Ascending aorta (tissue), 2 donors: ENCODE results near the gene DCC. TPM values are rescaled to one million over a fixed set of nuclear protein-coding genes. Genes with fewer than 3 reads are reported as not detected.

Experiments
- DNase-seq, 2 donors: peaks; one replicate each; pipeline ENCODE4 v3.0.0-alpha.2; 2019; ENCODE audit warnings: low spot score in 2 of 2
- H3K27ac ChIP-seq, 2 donors: fragments of 200-600 bp; sonication (generic); one replicate each; pipeline ENCODE4 v1.5.1; 2016 to 2017; ENCODE audit warnings: mild to moderate bottlenecking in 1 of 2
- H3K27me3 ChIP-seq: fragments of 200-600 bp; sonication (generic); one replicate; pipeline ENCODE4 v1.5.1; 2017
- H3K36me3 ChIP-seq, 2 donors: fragments of 200-600 bp; sonication (generic); one replicate each; pipeline ENCODE4 v1.5.1; 2016
- H3K4me1 ChIP-seq, 2 donors: fragments of 200-600 bp; sonication (generic); one replicate each; pipeline ENCODE4 v1.5.1; 2016 to 2017; ENCODE audit warnings: mild to moderate bottlenecking in 1 of 2
- H3K4me3 ChIP-seq, 2 donors: fragments of 200-600 bp; sonication (generic); one replicate each; pipeline ENCODE4 v1.5.1; 2016 to 2017; ENCODE audit warnings: mild to moderate bottlenecking in 1 of 2
- H3K9me3 ChIP-seq, 2 donors: fragments of 200-600 bp; sonication (generic); one replicate each; pipeline ENCODE4 v1.5.1; 2016
- CTCF ChIP-seq, 3 experiments: fragments of 200-600 bp in 2 of 3; fragments of 450-650 bp in 1 of 3; sonication (generic) in 2 of 3; IDR thresholded peaks; one replicate each; pipeline ENCODE4 v1.5.1; 2016 to 2019; ENCODE audit warnings: antibody characterized with exemption in 3 of 3, mild to moderate bottlenecking in 1 of 3, moderate library complexity in 1 of 3
- intact Hi-C: fragments of 100-400 bp; cut with DNase I; formaldehyde crosslinking; loops from one replicate; pipeline ENCODE4 v1.15.1; 2023
- total RNA-seq: library from RNA; depleted of rRNA; stranded (reverse); fragments of >200 nt; gene quantifications from one replicate; pipeline ENCODE4 v1.1.0, GENCODE V29; 2016

The DCC gene
- total RNA-seq, 1 donor from 2014 or later: not detected

DNA sequence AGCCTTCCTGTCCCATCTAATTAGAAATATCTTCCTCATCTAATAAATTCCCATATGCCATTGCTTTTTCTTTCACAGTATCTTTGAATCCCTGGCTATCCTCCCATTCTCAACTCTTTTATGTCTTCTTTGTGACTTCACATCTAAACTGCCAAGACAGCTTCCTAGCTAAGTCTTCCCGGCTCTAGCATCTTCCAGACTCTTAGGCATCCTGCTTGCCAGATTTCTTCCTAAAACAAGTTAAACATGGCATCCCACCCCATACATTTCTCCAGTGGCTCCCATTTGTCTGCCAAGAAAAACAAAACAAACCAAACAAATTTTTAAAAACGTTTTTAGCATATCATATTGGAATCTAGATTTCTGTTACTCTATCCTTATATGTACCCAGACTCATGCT, 1132.5 kb downstream of the DCC start:
- Histone ChIP-seq H3K4me1 (no peaks in the 10 kb centered on the region), H3K27me3 (no peaks in the 10 kb centered on the region), H3K27ac (no peak overlapping the region), H3K36me3 (no peaks in the 10 kb centered on the region), H3K9me3 (no peaks in the 10 kb centered on the region), H3K4me3 (no peak overlapping the region)
- no peak for DNase-seq
- TF ChIP-seq CTCF (IDR thresholded peaks at IDR 0.05): no peak
- intact Hi-C loops: no loop called here

GRCh38 chr18:53478155-53478554, 1138.2 kb downstream of the DCC start:
- DNase-seq: no peak
- Histone ChIP-seq H3K9me3 (no peaks in the 10 kb centered on the region), H3K27ac (no peak overlapping the region), H3K4me1 (no peaks in the 10 kb centered on the region), H3K27me3 (no peaks in the 10 kb centered on the region), H3K36me3 (no peaks in the 10 kb centered on the region), H3K4me3 (no peak overlapping the region)
- no peak for TF ChIP-seq CTCF (IDR thresholded peaks at IDR 0.05)
- intact Hi-C loops: no loop called here

DNA sequence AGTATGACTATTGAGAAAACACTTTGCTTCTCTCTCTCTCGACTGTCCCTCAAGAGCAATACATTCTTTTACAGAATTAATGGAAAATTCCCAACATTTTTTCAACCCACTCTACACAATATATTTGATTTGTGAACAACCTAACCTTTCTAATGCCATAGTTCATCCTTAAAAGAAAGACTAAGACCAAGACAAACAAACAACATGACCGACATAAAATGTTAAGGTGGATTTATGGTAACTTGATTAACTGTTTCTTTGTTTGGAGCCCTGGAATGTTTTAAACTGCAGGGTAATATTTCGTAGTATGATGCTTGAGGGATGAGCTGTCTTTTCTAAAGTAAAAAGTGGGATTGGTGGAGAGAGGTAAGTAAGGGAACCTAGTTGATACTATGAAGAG, 1146.3 kb downstream of the DCC start:
- intact Hi-C loops: no loop called here
- H3K27ac ChIP-seq: no peak overlapping the region
- H3K36me3 ChIP-seq: no peaks in the 10 kb centered on the region
- H3K4me3 ChIP-seq: no peak overlapping the region
- no peak for DNase-seq
- H3K27me3 ChIP-seq: no peaks in the 10 kb centered on the region
- no peaks in the 10 kb centered on the region for H3K4me1 ChIP-seq
- no peak for TF ChIP-seq CTCF (IDR thresholded peaks at IDR 0.05)
- peaks cover 0 to 3% of the 10 kb centered on the region in 2 donors for H3K9me3 ChIP-seq

- intact Hi-C loops: no loop called here
- DNase-seq: no peak
- H3K9me3 ChIP-seq: peaks cover 0 to 3% of the 10 kb centered on the region in 2 donors
Observed at GRCh38 chr18:53489266-53489665, 1149.3 kb downstream of the DCC start.

DNA sequence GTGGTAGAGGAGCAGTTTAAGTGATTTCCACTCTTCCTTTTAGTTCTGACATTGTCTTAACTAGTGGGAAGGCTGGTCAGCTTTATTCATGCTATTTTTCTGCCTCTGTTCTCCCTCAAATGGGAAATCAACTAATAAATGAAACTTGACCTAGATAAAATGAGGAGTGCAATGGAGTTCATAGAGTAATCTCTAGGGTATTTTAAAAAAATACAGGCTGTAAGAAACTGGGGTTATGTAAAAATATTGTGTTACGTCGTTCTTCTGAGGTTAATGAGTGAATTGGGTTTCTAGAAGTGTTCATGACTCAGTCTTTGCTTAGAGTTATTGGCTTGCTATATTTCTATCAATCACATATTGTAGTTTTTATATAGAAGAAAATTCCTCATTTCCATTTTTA, 1150.0 kb downstream of the DCC start:
- no peaks in the 10 kb centered on the region for H3K4me1 ChIP-seq
- no peak overlapping the region for H3K27ac ChIP-seq
- H3K4me3 ChIP-seq: no peak overlapping the region
- no peak for TF ChIP-seq CTCF (IDR thresholded peaks at IDR 0.05)
- peaks cover 0 to 3% of the 10 kb centered on the region in 2 donors for H3K9me3 ChIP-seq
- no peaks in the 10 kb centered on the region for H3K36me3 ChIP-seq
- H3K27me3 ChIP-seq: no peaks in the 10 kb centered on the region
- DNase-seq: no peak
- intact Hi-C loops: no loop called here

More at GRCh38 chr18:53489266-53489665, 1149.3 kb downstream of the DCC start:
- no peaks in the 10 kb centered on the region for H3K36me3 ChIP-seq
- H3K4me3 ChIP-seq: no peak overlapping the region
- no peaks in the 10 kb centered on the region for H3K27me3 ChIP-seq
- TF ChIP-seq CTCF (IDR thresholded peaks at IDR 0.05): no peak
- H3K27ac ChIP-seq: no peak overlapping the region
- no peaks in the 10 kb centered on the region for H3K4me1 ChIP-seq

- no peaks in the 10 kb centered on the region for H3K27me3 ChIP-seq
- no peak for TF ChIP-seq CTCF (IDR thresholded peaks at IDR 0.05)
- peaks cover 0 to under 1% of the 10 kb centered on the region in 2 donors for H3K9me3 ChIP-seq
- no peaks in the 10 kb centered on the region for H3K4me1 ChIP-seq
- H3K27ac ChIP-seq: no peak overlapping the region
- DNase-seq: no peak
- H3K4me3 ChIP-seq: no peak overlapping the region
- no peaks in the 10 kb centered on the region for H3K36me3 ChIP-seq
- intact Hi-C loops: no loop called here
Observed at GRCh38 chr18:53496028-53496427, 1156.0 kb downstream of the DCC start.
